ENCODE results near the gene ANXA3.
"Not testable (repeated sequence)": the region's sequence is repeated elsewhere in the genome, so short reads cannot be mapped to it uniquely, and the experiment has no call there.

Gene ANXA3, protein sequence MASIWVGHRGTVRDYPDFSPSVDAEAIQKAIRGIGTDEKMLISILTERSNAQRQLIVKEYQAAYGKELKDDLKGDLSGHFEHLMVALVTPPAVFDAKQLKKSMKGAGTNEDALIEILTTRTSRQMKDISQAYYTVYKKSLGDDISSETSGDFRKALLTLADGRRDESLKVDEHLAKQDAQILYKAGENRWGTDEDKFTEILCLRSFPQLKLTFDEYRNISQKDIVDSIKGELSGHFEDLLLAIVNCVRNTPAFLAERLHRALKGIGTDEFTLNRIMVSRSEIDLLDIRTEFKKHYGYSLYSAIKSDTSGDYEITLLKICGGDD

DNA sequence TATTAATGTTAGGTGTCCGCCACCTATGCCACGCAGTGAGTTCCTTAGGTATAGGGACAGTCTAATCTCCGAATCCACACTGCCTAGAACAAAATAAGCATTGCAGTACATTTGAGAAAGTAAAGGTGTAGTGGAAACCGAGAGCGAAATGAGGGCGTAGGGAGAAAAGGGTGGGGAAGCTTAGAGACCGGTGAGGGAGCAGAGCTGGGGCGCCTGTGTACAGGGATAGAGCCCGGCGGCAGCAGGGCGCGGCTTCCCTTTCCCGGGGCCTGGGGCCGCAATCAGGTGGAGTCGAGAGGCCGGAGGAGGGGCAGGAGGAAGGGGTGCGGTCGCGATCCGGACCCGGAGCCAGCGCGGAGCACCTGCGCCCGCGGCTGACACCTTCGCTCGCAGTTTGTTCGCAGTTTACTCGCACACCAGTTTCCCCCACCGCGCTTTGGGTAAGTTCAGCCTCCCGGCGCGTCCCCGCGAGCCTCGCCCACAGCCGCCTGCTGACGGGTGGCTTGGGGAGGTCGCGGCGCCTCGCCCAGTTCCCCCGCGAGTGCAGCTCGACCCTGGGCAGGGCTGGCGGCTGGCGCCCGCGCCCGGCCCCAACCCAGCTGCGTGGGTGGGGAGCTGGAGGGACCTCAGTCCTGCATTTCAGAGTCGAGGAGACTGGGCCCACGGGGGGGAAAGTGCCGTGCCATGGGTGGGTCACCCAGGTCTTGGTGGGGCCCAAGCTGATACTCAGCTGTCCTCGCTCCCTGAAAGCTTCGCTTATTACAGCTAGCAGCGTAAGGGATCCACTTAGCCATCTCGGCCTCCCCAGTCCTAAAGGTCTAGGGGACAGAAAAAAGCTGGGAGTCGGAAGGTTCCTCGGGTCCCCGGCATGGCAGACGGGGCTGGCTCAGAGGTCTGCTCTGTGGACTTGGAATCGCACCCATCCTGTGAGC lies at the start of gene ANXA3:
TSS of gene ANXA3 (plus strand) at position 351 of the 932 bp plus-strand sequence. CDS start 2,704 bp downstream, outside the sequence.
- no peak for FAIRE-seq

DNA sequence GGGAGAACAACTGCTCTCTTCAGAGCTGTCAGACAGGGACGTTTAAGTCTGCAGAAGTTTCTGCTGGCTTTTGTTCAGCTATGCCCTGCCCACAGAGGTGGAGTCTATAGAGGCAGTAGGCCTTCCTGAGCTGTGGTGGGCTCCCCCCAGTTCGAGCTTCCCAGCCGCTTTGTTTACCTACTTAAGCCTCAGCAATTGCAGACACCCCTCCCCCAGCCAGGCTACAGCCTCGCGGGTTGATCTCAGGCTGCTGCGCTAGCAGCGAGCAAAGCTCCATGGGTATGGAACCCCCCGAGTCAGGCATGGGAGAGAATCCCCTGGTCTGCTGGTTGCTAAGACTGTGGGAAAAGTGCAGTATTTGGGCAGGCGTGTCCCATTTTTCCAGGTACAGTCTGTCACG lies 45.3 kb upstream of the ANXA3 start:
- FAIRE-seq = not testable (repeated sequence)

DNA sequence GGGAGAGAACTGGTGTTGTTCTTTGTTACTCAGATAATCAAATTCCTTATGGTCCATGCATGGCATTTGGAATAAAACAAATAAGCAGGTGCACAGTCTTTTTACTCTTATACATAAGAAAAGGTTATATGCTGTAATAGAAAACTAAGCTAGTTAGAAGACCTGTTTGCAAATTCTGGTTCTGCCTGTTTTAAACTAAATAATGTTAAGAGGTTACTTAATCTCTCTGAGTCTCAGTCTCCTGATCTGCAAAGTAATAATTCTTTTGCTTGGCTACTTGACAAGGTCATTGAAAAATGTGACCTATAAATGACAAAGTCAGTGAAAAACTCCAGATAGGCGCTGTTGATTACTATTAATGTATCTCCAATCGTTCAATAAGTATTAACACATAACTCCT lies 42.5 kb upstream of the ANXA3 start:
- no peak for FAIRE-seq

DNA sequence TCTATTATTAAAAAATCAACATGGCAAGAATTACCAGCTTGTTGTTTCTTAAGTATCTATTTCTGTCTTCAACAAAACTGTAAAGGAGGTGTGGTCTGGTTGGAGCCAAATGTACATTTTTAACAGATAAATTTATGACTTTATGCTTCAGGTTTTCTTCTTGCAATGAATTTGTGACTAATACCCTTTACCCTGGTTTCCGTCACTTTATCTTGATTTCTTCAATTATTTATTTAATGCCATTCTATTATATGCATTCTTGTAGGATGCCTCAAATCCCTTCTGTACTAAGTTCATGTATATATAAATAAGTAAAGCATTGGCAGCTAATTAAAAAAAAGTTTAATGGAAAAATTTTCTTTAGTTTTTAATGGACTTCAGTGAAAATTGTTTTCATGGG lies 41.5 kb upstream of the ANXA3 start:
- FAIRE-seq = no peak

DNA sequence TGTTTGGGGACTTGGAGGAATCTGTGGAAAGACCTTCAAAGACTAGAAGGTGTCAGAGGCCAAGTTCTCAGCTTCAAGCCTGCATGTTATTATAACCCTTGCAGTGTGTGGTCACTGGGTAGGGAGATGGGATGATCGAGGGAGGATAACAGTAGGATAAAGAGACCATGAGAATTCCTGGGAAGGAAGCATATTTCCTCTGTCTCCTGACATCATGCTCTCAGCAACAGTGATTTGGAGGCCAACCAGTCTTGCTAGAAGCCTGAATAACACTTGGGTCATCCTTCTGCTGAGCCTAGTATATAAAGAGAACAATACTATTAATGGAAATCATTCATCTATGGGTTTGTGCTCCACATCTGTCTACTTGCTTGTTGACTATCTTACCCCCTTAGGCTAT lies 40.9 kb upstream of the ANXA3 start:
- no peak for FAIRE-seq

DNA sequence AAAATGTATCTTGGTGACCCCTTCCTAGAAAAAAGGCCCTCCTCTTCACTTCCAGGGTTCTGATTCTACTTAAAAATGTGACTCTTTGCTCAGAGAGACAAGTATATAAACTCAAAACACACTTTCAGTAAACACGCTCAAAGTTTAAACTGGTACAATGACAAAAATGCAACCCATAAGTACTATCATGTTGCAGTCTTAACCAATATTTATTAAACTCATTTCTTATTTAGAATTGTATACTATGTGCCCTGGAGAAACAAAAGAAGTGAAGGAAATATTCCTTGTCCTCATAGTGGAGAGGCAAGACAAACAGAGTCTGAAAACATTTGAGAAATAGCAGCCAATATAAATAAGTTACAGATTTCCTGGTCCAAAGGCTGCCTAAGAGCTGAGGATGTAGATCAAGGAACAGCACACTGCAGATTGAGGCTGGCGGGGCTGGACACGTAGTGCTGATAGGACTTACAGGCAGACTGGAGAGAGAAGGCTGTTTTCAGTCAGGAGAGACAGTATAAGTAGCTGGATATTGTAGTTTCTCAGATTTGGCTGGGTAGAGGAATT lies 39.1 kb upstream of the ANXA3 start:
- FAIRE-seq = no peak

DNA sequence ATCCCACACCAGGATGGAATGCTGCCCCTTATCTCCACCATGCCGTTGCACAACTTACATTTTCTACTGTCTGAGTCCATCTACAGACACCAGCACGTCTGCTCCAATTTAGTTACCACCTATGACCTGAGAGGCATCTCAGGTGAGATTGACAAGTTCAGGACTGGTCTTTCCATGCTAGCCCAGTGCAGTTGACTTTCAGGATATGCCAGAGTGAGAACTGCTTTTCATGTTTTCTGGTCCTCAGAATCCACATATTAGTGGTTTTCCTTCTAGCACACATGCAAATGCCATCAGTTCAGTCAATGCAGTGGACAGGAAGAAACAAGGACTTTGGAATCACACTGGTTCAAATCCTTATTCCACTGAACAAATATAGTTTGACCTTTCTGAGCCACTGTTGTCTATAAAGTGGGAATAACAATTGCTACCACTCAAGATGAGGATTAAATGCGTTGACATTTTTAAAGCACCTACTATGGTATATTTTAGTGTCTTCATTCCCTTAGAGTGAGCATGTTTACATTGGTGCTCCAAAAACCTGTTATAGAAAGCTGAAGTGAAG lies 38.1 kb upstream of the ANXA3 start:
- no peak for FAIRE-seq

DNA sequence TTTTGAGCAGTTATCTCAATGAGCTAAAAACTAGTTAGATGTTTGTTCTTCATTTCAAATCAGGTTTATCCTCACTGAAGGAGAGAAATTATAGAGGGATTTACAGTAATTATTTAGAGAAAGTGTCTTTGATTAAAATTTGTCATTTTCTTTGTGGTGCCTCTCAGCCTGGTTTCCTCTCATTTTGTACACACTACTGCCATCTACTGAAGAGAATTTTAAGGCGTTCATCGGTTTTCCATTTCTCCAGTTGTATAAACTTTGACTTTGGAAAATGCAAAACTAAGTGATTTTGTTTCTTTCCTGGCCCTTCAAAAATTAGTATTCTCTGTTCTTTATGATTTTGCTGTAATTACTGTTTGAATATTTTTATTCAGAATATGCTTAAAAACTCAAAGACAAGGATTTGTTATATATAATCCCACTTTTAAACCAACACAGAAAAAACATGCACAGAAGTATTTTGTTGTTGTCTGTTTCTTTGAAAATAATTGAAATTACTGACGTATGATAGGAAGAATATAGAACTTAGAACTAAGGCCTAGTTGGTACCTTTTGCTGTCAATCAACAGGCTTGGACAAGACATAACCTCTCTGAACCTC lies 34.4 kb upstream of the ANXA3 start:
- peak; percentile 88 for FAIRE-seq

DNA sequence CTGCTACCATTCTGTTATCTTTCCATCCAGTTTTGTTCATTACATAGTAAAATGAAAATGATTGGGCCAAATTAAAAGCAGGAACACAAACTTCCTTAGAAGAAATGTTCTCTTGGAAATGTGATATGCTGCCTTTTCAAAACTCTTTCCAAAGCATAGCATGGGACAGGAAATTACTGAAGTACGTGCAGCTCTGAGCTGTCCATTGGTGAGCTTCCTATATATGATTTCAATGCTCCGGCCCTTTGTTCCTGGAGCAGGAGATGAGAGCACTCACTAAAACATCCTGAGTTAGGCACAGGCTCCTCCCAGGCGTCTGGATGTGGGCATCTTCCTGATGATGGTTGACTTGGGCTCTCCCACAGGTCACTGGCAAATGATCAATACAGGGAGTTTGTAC lies 33.0 kb upstream of the ANXA3 start:
- no peak for FAIRE-seq

DNA sequence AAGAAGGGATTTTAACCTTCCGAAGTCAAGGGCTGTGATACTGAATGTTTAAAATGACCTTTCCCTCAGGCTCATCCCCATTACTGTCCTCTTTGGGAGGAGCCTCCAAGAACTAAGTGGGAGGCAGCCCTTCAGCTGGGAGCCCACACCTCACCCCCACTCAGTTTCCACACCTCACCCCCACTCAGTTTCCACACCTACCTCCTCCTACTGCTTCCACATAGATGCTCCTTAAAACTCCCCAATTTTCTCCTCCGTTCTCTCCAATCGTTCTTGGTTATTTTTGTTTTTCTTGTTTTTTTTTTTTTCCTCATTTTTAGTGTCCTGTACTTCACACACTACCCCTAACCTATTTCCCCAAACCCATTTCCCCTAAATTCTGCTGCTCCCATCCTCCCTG lies 31.6 kb upstream of the ANXA3 start:
- no peak for FAIRE-seq

DNA sequence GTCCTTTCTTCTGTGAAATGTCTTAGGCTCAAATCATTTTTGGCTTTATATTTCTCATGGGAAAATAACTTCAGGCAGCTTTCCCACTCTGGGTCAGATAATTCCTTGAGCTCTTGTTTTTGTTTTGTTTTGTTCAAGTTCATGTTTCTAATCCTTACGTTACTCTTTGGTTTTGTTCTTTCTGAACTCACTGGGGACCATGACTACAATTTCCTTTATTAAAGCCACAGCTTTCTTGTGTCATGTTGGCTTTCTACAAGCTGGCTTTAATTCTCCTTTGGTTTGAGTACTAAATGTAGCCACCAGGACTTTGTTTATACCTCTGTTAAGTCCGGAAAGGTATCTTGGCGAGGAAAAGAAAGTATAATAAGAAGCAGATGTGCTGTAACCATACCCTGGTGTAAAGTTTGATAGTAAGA lies 30.8 kb upstream of the ANXA3 start:
- FAIRE-seq = no peak

DNA sequence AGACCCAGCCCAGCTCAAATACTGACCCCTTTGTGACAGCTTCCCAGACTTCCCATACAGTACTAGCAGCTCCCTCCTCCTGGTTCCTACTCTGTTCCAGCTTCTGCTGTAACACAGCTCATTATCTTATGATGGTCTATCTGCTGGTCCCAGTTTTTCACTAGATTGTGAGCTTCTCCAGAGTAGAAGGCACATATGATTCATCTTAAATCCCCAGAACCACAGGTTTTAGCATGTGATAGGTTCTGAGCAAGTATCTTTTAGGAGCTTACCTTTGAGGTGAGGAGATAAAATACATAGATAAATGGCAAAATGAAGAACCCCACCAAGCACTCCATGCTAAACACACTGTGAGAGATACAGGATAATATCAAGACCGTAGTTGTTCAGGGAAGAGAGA lies 27.6 kb upstream of the ANXA3 start:
- FAIRE-seq = no peak

DNA sequence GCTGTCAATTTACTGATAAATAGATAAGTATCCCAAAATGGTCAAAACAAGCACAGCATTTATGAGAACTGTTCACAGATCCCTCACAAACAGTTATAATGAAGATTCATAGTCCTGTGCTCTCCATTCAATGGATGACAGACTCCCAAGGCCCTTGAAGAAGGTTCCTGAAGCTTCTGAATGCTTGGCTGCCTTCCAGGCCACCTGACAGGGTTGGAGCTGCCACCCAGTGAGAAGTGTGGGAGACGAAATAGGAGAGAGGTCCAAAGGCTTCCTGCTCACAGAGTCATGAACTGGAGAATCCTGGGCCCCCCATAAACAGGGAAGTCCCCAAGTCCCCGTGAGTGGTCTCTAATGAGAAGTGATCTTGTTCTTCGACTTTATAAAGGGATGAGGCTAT lies 26.0 kb upstream of the ANXA3 start:
- FAIRE-seq = no peak

DNA sequence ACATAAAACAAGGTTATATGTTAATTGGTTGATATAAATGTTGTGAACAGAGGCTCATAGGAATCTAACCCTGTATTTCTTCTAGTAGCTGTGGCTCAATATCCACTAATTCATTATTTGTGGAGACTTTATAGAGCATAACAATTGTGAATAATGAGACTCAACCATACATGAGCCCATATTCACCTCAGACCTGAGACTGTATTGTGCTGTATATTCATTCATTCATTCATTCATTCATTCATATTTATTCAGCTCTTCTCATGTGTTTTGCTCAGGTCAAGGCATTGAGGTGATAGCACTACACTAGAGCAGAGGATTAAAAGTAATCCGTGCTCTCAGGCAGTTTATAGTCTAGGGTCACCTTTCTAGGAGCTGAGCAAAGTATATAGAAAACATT lies 24.5 kb upstream of the ANXA3 start:
- FAIRE-seq = no peak

DNA sequence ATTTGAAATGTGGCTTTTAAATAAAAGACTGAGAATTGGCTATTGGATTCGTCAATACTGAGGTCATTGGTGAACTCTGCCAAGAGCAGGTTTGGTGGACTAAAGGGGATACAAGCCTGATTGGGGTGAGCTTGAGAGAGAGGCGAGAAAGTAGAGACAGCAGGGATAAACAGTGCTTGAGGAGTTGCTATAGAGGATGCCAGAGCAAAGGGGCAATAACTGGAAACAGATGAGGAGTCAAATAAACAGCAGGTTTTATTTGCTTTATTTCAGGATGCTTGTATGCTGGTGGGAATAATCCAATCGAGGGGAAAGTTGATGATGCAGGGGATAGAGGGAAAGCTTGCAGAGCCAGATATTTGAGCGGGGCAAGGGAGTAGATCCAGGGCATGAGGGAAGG lies 24.0 kb upstream of the ANXA3 start:
- FAIRE-seq = no peak

DNA sequence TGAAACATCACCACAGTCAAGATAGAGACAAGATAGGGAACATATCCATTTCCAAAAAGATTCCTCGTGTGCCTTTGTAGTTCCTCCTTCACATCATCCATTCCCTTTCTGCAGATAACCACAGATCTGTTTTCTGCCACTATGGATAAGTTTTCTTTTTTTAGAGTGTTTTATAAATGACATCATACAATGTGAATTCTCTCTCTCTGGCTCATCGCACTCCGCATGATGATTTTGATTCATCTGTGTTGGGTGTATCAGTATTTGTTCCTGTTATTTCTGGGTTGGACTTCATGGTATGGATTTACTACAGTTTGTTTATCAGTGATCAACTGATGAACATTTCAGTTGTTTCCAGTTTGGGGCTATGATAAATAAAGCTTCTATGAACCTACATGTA lies 23.2 kb upstream of the ANXA3 start:
- no peak for FAIRE-seq

DNA sequence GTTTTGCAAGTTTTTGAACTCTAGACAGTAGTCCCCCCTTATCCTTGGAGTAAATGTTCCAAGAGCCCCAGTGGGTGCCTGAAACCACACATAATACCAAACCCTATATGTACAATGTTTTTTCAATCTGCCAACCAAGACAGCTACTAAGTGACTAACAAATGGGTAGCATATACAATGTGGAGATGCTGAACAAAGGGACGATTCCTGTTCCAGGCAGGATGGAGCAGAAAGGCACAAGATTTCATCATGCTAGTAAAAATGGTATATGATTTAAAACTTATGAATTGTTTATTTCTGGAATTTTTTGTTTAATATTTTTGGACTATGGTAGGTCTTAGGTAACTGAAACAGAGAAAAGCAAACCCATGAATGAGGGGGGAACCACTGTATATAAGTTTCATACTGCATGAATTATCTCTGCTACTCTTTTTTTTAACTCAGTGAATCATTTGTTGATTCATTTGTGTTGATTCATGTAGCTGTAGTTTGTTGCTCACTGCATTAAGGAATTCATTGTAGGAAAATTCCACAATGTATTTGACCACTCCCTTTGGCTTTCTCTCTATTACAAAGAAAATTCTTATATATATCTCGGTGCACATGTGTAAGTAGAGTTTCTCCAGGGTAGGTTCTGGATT lies 21.9 kb upstream of the ANXA3 start:
- FAIRE-seq = no peak

DNA sequence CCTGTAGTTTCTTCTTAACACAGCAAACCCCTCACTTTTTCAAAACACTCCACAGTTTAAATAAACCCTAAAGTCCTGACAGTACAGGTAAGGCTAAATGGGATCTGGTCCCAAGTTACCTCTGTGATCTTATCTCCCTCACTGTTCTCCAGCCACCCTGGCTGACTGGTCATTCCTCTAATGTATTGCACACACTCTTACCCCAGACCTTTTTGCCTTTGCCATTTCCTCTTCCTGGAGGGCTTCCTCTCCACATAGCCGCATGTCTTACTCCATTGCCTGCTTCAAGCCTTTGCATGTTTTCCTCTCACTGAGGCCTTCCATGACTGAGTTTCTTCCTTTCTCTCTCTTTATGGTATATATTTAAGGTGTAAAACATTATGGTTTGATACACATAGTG lies 19.5 kb upstream of the ANXA3 start:
- no peak for FAIRE-seq

DNA sequence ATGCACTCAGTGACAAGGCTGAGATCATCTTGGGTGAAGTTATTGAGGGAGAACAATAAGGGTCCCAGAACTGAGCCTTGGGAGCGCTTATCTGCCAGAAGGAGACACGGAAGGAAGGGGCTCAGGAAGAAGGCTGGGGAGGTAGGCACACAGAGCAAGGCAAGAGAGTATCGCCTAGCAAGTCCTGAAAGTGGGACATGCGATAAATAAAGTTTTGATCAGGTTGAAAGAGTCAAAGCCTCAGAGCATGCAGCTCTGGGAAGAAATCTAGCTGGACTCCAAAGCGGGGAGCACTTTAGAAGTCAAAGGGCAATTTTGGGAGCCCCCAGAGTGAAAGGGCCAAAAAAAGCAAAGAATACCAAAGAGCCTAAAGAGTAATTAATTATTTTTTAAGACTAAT lies 17.7 kb upstream of the ANXA3 start:
- no peak for FAIRE-seq

DNA sequence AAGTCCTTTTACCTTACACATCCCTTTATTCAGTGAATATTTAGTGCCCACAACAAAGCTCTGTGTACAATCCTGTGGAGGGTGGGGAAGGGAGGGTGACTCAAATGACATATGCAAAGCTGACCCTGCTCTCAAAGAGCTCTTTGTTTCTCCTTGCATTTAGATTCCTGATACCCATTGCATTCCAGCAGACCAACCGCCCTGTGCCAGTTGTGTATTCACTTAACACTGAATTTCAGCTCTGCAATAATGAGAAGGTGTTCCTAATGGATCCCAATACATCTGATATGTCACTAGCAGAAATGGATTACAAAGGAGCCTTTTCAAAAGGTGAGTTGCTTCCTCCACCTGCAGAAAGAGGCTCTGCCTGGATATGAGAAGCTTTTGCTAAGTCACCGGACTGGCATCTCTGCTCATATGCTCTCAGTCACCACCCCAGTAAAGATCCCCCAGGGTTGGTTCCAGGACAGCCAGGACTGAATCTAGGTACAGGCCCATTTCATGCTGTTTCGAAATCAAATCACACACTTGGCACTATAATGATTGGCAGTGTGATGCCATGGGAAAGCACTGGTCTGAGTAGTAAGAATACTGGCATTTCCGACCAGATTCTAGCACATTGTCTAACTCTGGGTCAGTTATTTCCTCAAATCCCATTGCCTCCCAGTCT lies 17.1 kb upstream of the ANXA3 start:
- FAIRE-seq = no peak

DNA sequence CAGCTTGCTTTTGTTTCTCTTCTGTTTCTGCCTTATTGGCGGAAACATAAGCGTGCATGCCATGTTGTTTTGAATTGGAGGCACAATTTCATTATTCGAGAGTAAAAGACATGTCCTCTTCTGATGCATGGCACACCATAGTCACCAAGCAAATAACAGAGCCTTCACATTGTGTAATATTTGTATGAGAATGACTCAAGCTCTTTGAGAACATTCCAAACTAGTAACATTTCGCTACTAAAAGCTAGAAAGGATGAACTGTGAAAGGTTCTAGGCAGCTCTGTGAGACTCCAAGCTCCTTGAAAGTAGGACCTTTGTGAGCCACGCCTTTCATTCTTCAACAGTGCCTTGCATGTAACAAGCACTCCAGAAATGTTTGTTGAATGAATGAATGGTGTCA lies 9.2 kb upstream of the ANXA3 start:
- no peak for FAIRE-seq
